Measurements from ENCODE around the gene FAM168A.

GRCh38 chr11:73365352-73366264 lies 232.3 kb downstream of the FAM168A start:
- TF ChIP-seq, protein P1, sequence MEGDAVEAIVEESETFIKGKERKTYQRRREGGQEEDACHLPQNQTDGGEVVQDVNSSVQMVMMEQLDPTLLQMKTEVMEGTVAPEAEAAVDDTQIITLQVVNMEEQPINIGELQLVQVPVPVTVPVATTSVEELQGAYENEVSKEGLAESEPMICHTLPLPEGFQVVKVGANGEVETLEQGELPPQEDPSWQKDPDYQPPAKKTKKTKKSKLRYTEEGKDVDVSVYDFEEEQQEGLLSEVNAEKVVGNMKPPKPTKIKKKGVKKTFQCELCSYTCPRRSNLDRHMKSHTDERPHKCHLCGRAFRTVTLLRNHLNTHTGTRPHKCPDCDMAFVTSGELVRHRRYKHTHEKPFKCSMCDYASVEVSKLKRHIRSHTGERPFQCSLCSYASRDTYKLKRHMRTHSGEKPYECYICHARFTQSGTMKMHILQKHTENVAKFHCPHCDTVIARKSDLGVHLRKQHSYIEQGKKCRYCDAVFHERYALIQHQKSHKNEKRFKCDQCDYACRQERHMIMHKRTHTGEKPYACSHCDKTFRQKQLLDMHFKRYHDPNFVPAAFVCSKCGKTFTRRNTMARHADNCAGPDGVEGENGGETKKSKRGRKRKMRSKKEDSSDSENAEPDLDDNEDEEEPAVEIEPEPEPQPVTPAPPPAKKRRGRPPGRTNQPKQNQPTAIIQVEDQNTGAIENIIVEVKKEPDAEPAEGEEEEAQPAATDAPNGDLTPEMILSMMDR (conservative IDR thresholded peaks at IDR 0.05 in 1 of 2, IDR thresholded peaks at IDR 0.05 in 1 of 2; ENCODE audit: low read depth in 1 of 2, low read length in 2 of 2), result no peak
- TF ChIP-seq EZH2 (IDR thresholded peaks at IDR 0.05; ENCODE audit: low read length, missing control alignments), result no peak
